ENCODE measurements around the gene FUZ. TPM values are rescaled to one million over a fixed set of nuclear protein-coding genes. Genes with fewer than 3 reads are reported as not detected.

Gene FUZ
- total RNA-seq, 1 experiment from 2014 or later = 10.9 TPM

DNA sequence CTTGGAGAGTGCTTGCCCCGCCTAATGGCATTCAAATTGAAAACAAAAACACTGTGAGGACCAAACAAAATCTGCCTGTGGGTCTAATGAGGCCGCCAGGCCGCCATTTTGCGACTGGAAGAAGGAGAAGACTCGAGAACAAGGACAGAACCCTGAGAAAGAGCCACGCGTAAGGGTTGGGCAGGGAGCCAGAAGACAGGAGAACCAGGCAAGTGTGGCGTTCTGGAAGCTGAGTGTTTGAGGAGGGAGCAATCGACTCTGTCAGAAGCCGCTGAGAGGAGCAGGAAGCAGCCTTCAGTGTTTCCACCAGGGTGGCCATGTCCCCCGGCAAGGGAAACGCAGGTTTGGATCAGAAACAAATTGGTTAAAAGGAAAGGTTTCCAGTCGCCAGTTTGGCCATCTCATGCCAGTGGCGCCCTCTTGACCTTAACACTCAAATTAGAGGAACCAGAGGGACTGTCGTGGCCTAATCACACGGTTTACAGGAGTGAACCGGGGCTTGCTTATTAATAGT lies 27.7 kb upstream of the FUZ start:
- POLR2A ChIA-PET (ENCODE audit: unreplicated experiment) = no interaction called here
- H3F3A ChIP-seq (ENCODE audit: low read length, unreplicated experiment) = no peaks in the 10 kb centered on the region
- CTCF ChIA-PET = no interaction called here
- peaks cover 12% of the 10 kb centered on the region for H3K36me3 ChIP-seq (ENCODE audit: low read depth, low read length)
- no peaks in the 10 kb centered on the region for H3K9me3 ChIP-seq (ENCODE audit: low read length)
- H3K9me2 ChIP-seq (replicated peaks; ENCODE audit: low read length) = no peaks in the 10 kb centered on the region
- no peaks in the 10 kb centered on the region for H3K4me1 ChIP-seq (ENCODE audit: insufficient read depth, low read length)
- DNase-seq = no peak
- no peak overlapping the region for H3K27ac ChIP-seq (ENCODE audit: low read length)
- no peaks in the 10 kb centered on the region for H3K27me3 ChIP-seq (ENCODE audit: low read length)
- BruUV-seq (replicated peaks) = no TSS peak
- no peak overlapping the region for H2AFZ ChIP-seq (ENCODE audit: low read length)
- intact Hi-C loops (cut with micrococcal nuclease) = no loop called here
- no peak overlapping the region for H3K9ac ChIP-seq (ENCODE audit: low read length)
- no peak overlapping the region for H3K4me3 ChIP-seq (ENCODE audit: low read length)
- no peak overlapping the region for H3K4me2 ChIP-seq (ENCODE audit: low read length)
- ATAC-seq = no peak
- H3K79me2 ChIP-seq (ENCODE audit: low read length) = no peaks in the 10 kb centered on the region
- H4K20me1 ChIP-seq (ENCODE audit: low read length) = no peaks in the 10 kb centered on the region
- no peak for TF ChIP-seq EZH2phosphoT487 (IDR thresholded peaks at IDR 0.05; ENCODE audit: borderline replicate concordance, low read length)
- no peak for TF ChIP-seq EZH2 (IDR thresholded peaks at IDR 0.05; ENCODE audit: low read length, unreplicated experiment)
- TF ChIP-seq, protein P1, sequence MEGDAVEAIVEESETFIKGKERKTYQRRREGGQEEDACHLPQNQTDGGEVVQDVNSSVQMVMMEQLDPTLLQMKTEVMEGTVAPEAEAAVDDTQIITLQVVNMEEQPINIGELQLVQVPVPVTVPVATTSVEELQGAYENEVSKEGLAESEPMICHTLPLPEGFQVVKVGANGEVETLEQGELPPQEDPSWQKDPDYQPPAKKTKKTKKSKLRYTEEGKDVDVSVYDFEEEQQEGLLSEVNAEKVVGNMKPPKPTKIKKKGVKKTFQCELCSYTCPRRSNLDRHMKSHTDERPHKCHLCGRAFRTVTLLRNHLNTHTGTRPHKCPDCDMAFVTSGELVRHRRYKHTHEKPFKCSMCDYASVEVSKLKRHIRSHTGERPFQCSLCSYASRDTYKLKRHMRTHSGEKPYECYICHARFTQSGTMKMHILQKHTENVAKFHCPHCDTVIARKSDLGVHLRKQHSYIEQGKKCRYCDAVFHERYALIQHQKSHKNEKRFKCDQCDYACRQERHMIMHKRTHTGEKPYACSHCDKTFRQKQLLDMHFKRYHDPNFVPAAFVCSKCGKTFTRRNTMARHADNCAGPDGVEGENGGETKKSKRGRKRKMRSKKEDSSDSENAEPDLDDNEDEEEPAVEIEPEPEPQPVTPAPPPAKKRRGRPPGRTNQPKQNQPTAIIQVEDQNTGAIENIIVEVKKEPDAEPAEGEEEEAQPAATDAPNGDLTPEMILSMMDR (conservative IDR thresholded peaks at IDR 0.05; ENCODE audit: low read depth, low read length) = no peak

DNA sequence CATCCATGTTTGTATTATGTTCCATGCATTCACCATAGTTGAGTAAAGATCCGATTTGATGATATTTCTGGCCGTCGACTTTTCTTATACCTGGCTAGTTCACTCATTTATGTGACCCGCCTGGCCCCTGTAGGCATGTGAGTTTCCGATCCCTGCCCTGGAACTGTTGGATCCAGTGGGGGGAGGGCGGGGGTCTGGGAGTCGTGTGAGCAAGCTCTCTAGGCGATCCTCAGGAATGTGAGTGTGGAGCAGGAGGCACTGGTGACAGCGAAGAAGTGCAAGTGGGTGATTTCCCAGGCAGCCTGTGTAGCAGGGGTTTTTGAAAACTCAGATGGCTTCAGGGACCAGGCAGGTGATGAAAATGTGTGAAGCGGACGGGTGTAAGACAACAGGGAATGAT lies 27.2 kb upstream of the FUZ start:
- H3K27ac ChIP-seq (ENCODE audit: low read length) = no peak overlapping the region
- H3K9me3 ChIP-seq (ENCODE audit: low read length) = no peaks in the 10 kb centered on the region
- no peaks in the 10 kb centered on the region for H3K4me1 ChIP-seq (ENCODE audit: insufficient read depth, low read length)
- CTCF ChIA-PET = no interaction called here
- no peak overlapping the region for H2AFZ ChIP-seq (ENCODE audit: low read length)
- H4K20me1 ChIP-seq (ENCODE audit: low read length) = no peaks in the 10 kb centered on the region
- H3K4me3 ChIP-seq (ENCODE audit: low read length) = no peak overlapping the region
- POLR2A ChIA-PET (ENCODE audit: unreplicated experiment) = no interaction called here
- H3F3A ChIP-seq (ENCODE audit: low read length, unreplicated experiment) = no peaks in the 10 kb centered on the region
- no peaks in the 10 kb centered on the region for H3K79me2 ChIP-seq (ENCODE audit: low read length)
- no peaks in the 10 kb centered on the region for H3K27me3 ChIP-seq (ENCODE audit: low read length)
- H3K9me2 ChIP-seq (replicated peaks; ENCODE audit: low read length) = no peaks in the 10 kb centered on the region
- no peak for DNase-seq
- no peak for ATAC-seq
- TF ChIP-seq, protein P1 (conservative IDR thresholded peaks at IDR 0.05; ENCODE audit: low read depth, low read length) = no peak
- TF ChIP-seq EZH2phosphoT487 (IDR thresholded peaks at IDR 0.05; ENCODE audit: borderline replicate concordance, low read length) = no peak
- TF ChIP-seq EZH2 (IDR thresholded peaks at IDR 0.05; ENCODE audit: low read length, unreplicated experiment) = no peak
- H3K36me3 ChIP-seq (ENCODE audit: low read depth, low read length) = peaks cover 15% of the 10 kb centered on the region
- H3K4me2 ChIP-seq (ENCODE audit: low read length) = no peak overlapping the region
- no TSS peak for BruUV-seq (replicated peaks)
- H3K9ac ChIP-seq (ENCODE audit: low read length) = no peak overlapping the region
- intact Hi-C loops (cut with micrococcal nuclease) = no loop called here

DNA sequence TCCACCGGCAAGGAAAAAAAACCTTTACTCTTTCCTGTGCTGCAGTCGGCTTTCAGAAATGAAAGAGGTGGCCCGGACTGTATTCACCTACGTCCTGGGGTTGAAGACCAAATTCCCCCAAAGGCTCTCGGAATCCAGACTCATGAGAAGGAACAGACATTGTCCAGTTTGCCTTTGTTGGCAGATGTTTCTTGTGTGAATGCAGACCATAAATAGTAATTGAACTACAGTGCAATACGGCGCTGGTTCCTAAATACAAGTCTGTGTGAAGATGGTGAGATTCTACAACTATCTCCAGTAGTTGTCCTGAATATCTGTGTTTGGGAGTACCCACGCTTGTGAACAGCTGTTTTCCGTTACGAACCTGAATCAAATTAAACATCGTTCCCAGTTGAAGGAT lies 26.6 kb upstream of the FUZ start:
- H3K9me3 ChIP-seq (ENCODE audit: low read length) = no peaks in the 10 kb centered on the region
- no peak for DNase-seq

More for the DNA sequence above, 26.6 kb upstream of the FUZ start:
- intact Hi-C loops (cut with micrococcal nuclease) = no loop called here
- H3K27me3 ChIP-seq (ENCODE audit: low read length) = no peaks in the 10 kb centered on the region
- no peak overlapping the region for H3K4me3 ChIP-seq (ENCODE audit: low read length)
- no peak overlapping the region for H2AFZ ChIP-seq (ENCODE audit: low read length)
- ChIA-PET CTCF (no interaction called here), POLR2A (ENCODE audit: unreplicated experiment) (interaction anchor here (0.6 kb wide), 1 partner anchor 489 kb away, joined by 5 read pairs; no protein-coding TSS in a partner anchor)
- no peaks in the 10 kb centered on the region for H3F3A ChIP-seq (ENCODE audit: low read length, unreplicated experiment)
- ATAC-seq = no peak
- H3K9ac ChIP-seq (ENCODE audit: low read length) = no peak overlapping the region
- H3K79me2 ChIP-seq (ENCODE audit: low read length) = no peaks in the 10 kb centered on the region
- no peaks in the 10 kb centered on the region for H3K9me2 ChIP-seq (replicated peaks; ENCODE audit: low read length)
- H3K27ac ChIP-seq (ENCODE audit: low read length) = no peak overlapping the region
- H4K20me1 ChIP-seq (ENCODE audit: low read length) = no peaks in the 10 kb centered on the region
- no peak overlapping the region for H3K4me2 ChIP-seq (ENCODE audit: low read length)
- H3K4me1 ChIP-seq (ENCODE audit: insufficient read depth, low read length) = no peaks in the 10 kb centered on the region
- no peak for TF ChIP-seq EZH2phosphoT487 (IDR thresholded peaks at IDR 0.05; ENCODE audit: borderline replicate concordance, low read length)
- TF ChIP-seq, protein P1 (conservative IDR thresholded peaks at IDR 0.05; ENCODE audit: low read depth, low read length) = no peak
- no peak for TF ChIP-seq EZH2 (IDR thresholded peaks at IDR 0.05; ENCODE audit: low read length, unreplicated experiment)
- no TSS peak for BruUV-seq (replicated peaks)
- peaks cover 21% of the 10 kb centered on the region for H3K36me3 ChIP-seq (ENCODE audit: low read depth, low read length)

Measured in PC-3 (cell line).